Esophagus squamous epithelium (tissue), 5 donors: ENCODE results near the gene KLHL8. TPM values are rescaled to one million over a fixed set of nuclear protein-coding genes. Genes with fewer than 3 reads are reported as not detected.

Source experiments
- DNase-seq: peaks from one replicate; lab custom pipeline; 2025; lab: John Stamatoyannopoulos, UW
- H3K27ac ChIP-seq, 4 donors: fragments of 200-600 bp; sonication (generic); one replicate each; pipeline ENCODE4 v1.5.1; 2016 to 2019; ENCODE audit warnings: mild to moderate bottlenecking in 1 of 4
- H3K27me3 ChIP-seq, 4 donors: fragments of 200-600 bp; sonication (generic); 1 replicate in 3 of 4; 2 replicates in 1 of 4; pipeline versions ENCODE4 v1.5.1 to v1.6.0; 2017 to 2021; ENCODE audit warnings: antibody characterized with exemption in 1 of 4
- H3K36me3 ChIP-seq, 3 donors: fragments of 200-600 bp; sonication (generic); one replicate each; pipeline ENCODE4 v1.5.1; 2016 to 2019
- H3K4me1 ChIP-seq, 3 donors: fragments of 200-600 bp; sonication (generic); one replicate each; pipeline ENCODE4 v1.5.1; 2017 to 2019
- H3K4me3 ChIP-seq, 4 donors: fragments of 200-600 bp; sonication (generic); 1 replicate in 3 of 4; 2 replicates in 1 of 4; pipeline ENCODE4 v1.5.1; 2016 to 2019; ENCODE audit warnings: mild to moderate bottlenecking in 2 of 4, moderate library complexity in 1 of 4
- H3K9me3 ChIP-seq, 3 donors: fragments of 200-600 bp; sonication (generic); one replicate each; pipeline ENCODE4 v1.5.1; 2016 to 2019
- POLR2A ChIP-seq, 4 donors: fragments of 450-650 bp; IDR thresholded peaks; one replicate each; pipeline ENCODE4 v1.6.1; 2017; ENCODE audit warnings: antibody characterized with exemption in 4 of 4, mild to moderate bottlenecking in 4 of 4, moderate library complexity in 3 of 4
- WGBS, 2 donors: methylation state at CpG; one replicate each; pipeline ENCODE4 v1.1.5; 2018; 5-methylcytosine and 5-hydroxymethylcytosine counted together
- intact Hi-C: fragments of 100-400 bp; cut with DNase I; formaldehyde crosslinking; loops from one replicate; pipeline ENCODE4 v1.15.0; 2022
- total RNA-seq, 4 donors: library from RNA; depleted of rRNA; stranded (reverse); fragments of >200 nt; gene quantifications; one replicate each; pipeline ENCODE4 v1.1.0, GENCODE V29; 2016
- TF ChIP-seq, protein P1 (sequence below), 6 experiments: fragments of 450-650 bp in 4 of 6; fragments of 200-600 bp in 2 of 6; sonication (generic) in 2 of 6; IDR thresholded peaks; one replicate each; pipeline ENCODE4 v1.5.1; 2016 to 2019; ENCODE audit warnings: antibody characterized with exemption in 6 of 6, mild to moderate bottlenecking in 4 of 6, moderate library complexity in 4 of 6
- donor health status: DM: yes; HTN: yes; CAD: no.

The KLHL8 gene
- total RNA-seq, 4 donors from 2014 or later: 4.4 to 9.9 (median 6.9) TPM

DNA sequence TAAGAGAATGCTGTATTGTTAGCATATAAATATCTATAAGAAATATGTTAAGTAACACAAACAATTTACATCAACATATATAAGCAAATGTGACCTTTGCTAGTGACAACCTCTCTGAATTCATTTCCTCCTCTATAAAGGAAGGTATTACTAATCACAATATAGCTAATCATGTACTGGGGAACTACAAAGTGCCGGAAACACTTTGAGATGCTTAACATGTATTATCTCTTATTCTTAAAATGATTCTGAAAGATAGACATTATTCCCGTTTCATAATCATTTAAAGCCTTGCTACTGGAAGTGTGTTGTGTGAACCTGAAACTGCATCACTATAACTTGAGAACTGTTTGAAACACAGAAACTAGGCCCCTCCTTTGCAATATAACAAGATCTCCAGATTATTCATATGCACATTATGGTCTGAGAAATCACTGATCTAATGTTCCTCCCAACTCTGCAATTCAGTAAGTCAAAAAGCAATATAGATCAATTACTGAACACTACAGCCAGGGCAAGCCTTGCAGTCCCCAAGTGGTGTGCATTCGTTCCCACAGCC, 54.0 kb downstream of the KLHL8 start:
- DNase-seq: no peak
- Histone ChIP-seq H3K27ac (no peak overlapping the region), H3K4me1 (no peaks in the 10 kb centered on the region), H3K4me3 (no peak overlapping the region), H3K27me3 (no peaks in the 10 kb centered on the region), H3K9me3 (no peaks in the 10 kb centered on the region), H3K36me3 (peaks cover 0 to 58% (median 0%) of the 10 kb centered on the region in 3 donors)
- no peak for TF ChIP-seq POLR2A (IDR thresholded peaks at IDR 0.05)
- TF ChIP-seq, protein P1, sequence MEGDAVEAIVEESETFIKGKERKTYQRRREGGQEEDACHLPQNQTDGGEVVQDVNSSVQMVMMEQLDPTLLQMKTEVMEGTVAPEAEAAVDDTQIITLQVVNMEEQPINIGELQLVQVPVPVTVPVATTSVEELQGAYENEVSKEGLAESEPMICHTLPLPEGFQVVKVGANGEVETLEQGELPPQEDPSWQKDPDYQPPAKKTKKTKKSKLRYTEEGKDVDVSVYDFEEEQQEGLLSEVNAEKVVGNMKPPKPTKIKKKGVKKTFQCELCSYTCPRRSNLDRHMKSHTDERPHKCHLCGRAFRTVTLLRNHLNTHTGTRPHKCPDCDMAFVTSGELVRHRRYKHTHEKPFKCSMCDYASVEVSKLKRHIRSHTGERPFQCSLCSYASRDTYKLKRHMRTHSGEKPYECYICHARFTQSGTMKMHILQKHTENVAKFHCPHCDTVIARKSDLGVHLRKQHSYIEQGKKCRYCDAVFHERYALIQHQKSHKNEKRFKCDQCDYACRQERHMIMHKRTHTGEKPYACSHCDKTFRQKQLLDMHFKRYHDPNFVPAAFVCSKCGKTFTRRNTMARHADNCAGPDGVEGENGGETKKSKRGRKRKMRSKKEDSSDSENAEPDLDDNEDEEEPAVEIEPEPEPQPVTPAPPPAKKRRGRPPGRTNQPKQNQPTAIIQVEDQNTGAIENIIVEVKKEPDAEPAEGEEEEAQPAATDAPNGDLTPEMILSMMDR (IDR thresholded peaks at IDR 0.05): no peak
- intact Hi-C loops: no loop called here
- 83 to 87% methylated on average over 2 to 3 of the region's 3 CpGs for WGBS, 2 donors

DNA sequence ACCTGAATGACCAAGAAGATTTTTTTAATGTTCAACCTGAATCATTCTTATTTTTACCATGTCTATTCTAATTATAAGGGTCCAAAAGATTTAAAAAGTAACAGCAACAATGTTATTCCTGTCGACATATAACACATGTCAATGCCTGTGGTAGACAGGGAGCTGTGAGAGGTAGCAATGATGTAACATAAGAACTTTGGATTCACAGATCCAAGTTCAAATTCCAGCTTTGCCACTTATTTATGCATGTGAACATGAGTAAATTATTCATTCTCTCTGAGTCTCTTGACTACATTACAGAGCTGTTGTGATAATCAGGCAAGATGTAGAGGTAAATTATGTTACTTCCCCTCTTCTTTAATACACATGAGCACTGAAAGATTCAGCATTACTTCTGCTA, 54.5 kb downstream of the KLHL8 start:
- Histone ChIP-seq H3K9me3 (no peaks in the 10 kb centered on the region), H3K27me3 (no peaks in the 10 kb centered on the region), H3K4me3 (no peak overlapping the region), H3K4me1 (no peaks in the 10 kb centered on the region), H3K36me3 (peaks cover 0 to 58% (median 0%) of the 10 kb centered on the region in 3 donors), H3K27ac (no peak overlapping the region)
- DNase-seq: no peak
- 88 to 97% methylated on average over 1 of the region's 1 CpG for whole genome bisulfite sequencing, 2 donors
- TF ChIP-seq POLR2A (IDR thresholded peaks at IDR 0.05): no peak
- TF ChIP-seq, protein P1 (IDR thresholded peaks at IDR 0.05): no peak
- intact Hi-C loops: no loop called here

DNA sequence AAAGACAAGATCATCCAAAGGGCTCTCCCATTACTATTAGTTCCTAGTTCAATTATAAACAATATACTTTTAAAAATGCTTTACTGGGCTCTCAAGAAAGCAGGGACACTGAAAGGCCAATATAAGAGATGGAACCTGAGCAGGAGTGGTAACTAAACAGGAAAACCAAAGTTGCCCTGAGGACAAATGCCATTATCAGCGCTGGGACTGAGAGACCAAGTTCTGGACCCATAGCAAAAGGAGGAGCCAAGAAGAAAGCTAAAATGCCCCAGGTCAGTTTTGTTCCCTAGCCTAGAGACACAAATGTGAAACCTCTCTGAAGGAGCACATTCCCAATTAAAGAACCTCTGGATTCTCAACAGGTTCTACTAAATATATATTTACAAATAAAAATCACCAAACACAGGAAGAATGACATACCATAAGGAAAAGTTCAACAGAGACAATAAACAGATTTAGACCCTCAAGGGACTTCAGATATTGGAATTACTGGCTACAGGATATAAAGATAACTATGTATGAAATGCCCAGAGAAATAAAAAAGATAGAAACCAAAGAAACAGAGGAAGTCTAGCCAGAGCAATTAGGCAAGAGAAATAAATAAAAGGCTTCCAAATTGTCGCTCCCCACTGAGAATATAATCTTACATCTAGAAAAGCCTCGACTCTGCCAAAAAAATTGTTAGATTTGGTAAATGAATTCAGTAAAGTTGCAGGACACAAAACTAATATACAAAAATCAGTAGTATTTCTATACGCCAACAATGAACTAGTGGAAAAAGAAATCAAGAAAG, 67.1 kb downstream of the KLHL8 start:
- Histone ChIP-seq H3K36me3 (no peaks in the 10 kb centered on the region), H3K27me3 (no peaks in the 10 kb centered on the region), H3K4me3 (no peak overlapping the region), H3K27ac (no peak overlapping the region), H3K4me1 (no peaks in the 10 kb centered on the region), H3K9me3 (no peaks in the 10 kb centered on the region)
- 60 to 76% methylated on average over 4 of the region's 4 CpGs for whole genome bisulfite sequencing, 2 donors
- no peak for TF ChIP-seq POLR2A (IDR thresholded peaks at IDR 0.05)
- TF ChIP-seq, protein P1 (IDR thresholded peaks at IDR 0.05): no peak
- DNase-seq: no peak
- intact Hi-C loops: loop anchor here (5.0 kb wide), 1 partner anchor 84 kb away; no protein-coding TSS in a partner anchor

DNA sequence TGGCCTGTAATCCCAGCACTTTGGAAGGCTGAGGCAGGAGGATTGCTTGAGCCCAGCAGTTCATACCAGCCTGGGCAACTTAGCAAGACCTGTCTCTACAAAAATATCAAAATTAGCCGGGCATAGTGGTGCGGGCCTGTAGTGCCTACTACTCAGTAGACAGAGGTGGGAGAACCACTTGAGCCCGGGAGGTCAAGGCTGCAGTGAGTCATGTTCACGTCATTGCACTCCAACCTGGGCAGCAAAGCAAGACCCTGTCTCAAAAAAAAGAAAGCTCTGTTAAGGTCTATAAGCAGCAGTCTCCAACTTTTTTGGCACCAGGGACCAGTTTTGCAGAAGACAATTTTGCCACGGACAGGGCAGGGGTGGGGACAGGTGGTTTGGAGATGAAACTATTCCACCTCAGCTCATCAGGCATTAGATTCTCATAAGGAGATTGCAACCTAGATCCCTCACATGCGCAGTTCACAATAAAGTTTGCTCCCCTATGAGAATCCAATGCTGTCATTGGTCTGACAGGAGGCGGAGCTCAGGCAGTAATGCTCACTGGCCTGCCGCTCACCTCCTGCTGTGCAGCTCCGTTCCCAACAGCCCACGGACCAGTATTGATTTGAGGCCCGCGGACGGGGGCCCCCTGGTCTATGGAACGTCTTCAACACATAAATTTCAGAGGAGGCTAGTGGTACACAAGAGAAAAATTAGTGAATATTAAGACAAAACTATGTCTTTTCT, 67.9 kb downstream of the KLHL8 start:
- Histone ChIP-seq H3K36me3 (no peaks in the 10 kb centered on the region), H3K9me3 (no peaks in the 10 kb centered on the region), H3K27ac (no peak overlapping the region), H3K27me3 (no peaks in the 10 kb centered on the region), H3K4me1 (no peaks in the 10 kb centered on the region), H3K4me3 (no peak overlapping the region)
- no peak for TF ChIP-seq POLR2A (IDR thresholded peaks at IDR 0.05)
- TF ChIP-seq, protein P1 (IDR thresholded peaks at IDR 0.05): no peak
- DNase-seq: no peak
- 85% methylated on average over 7 to 14 of the region's 14 CpGs for WGBS, 2 donors
- intact Hi-C loops: loop anchor here (5.0 kb wide), 1 partner anchor 85 kb away; no protein-coding TSS in a partner anchor
